HEK293T (cell line): ENCODE results near the gene SLC16A6.

ENCODE experiments used
- FOXA1 ChIP-seq: fragments of 450-650 bp; IDR thresholded peaks from 2 replicates; pipeline ENCODE4 v1.6.1; 2016; ENCODE audit warnings: mild to moderate bottlenecking
- FOXM1 ChIP-seq: fragments of 450-650 bp; IDR thresholded peaks from 2 replicates; pipeline ENCODE4 v1.6.1; 2017; ENCODE audit warnings: mild to moderate bottlenecking, borderline replicate concordance
- SUZ12 ChIP-seq: fragments of 450-650 bp; IDR thresholded peaks from 2 replicates; pipeline ENCODE4 v1.6.1; 2016; ENCODE audit warnings: mild to moderate bottlenecking
- TARDBP ChIP-seq: fragments of 450-650 bp; IDR thresholded peaks from 2 replicates; pipeline ENCODE4 v1.6.1; 2016
- ZNF384 ChIP-seq: fragments of 450-650 bp; IDR thresholded peaks from 2 replicates; pipeline ENCODE4 v1.6.1; 2016

DNA sequence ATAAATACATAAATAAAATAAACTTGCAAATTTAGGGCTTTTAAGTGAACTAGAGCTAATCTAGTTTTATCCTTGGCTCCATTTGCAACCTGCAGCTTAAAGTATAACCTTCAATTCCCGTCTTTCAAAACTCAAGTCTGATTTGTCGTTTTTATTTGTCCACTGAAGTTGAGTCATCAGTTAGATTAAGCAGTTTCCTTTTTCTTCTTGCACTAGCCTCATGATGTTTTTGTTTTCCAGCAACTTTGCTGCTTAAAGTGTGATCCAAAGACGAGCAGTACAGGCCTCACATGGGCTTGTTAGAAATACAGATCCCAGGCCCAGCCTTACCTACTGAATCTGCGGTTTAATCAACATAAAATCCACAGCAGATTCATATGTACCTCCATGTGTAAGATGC is 14.2 kb upstream of the SLC16A6 start:
- TF ChIP-seq ZNF384, result no peak
- TF ChIP-seq FOXA1, result no peak
- no peak for TF ChIP-seq TARDBP
- TF ChIP-seq SUZ12, result no peak
- TF ChIP-seq FOXM1, result no peak
